AG04449 (cell line): ENCODE data around the gene CGREF1.
"Not testable (repeated sequence)": the region's sequence is repeated elsewhere in the genome, so short reads cannot be mapped to it uniquely, and the experiment has no call there.

Experiments
- CTCF ChIA-PET: fragments of 350-600 bp; formaldehyde crosslinking; extraction: SDS; loops from one replicate; lab custom pipeline; 2021; ENCODE audit warnings: antibody characterized with exemption; lab: Yijun Ruan, JAX
- POLR2A ChIA-PET: fragments of 400-600, 350-600 bp; formaldehyde crosslinking; extraction: SDS; loops from one replicate; lab custom pipeline; 2020; ENCODE audit warnings: antibody characterized with exemption, inconsistent platforms; lab: Yijun Ruan, JAX
- DNase-seq: peaks from one replicate; pipeline ENCODE4 v3.0.0-alpha.2; 2010; ENCODE audit warnings: low read depth, low spot score
- H3K4me3 ChIP-seq: 2 replicates; pipeline ENCODE4 v1.5.1; 2011; ENCODE audit warnings: low read depth, mild to moderate bottlenecking, control low read depth, low read length
- CTCF ChIP-seq: IDR thresholded peaks from one replicate; pipeline ENCODE4 v1.5.1; 2011; ENCODE audit warnings: mild to moderate bottlenecking, moderate library complexity, low read length, control low read depth, inconsistent platforms; ENCODE audit not compliant: insufficient read depth; ENCODE audit errors: missing control alignments

Gene CGREF1

GRCh38 chr2:27122791-27123190, 3.9 kb upstream of the CGREF1 start:
- ChIA-PET CTCF (interaction anchor here (1.1 to 1.6 kb wide), 4 partner anchors 63 to 198 kb away, joined by 3 to 12 read pairs (median 3); no protein-coding TSS in a partner anchor), POLR2A (interaction anchor here (2.4 kb wide), 1 partner anchor 11 kb away, joined by 8 read pairs; the partner anchor contains the start of gene PREB)
- DNase-seq, result no peak
- H3K4me3 ChIP-seq, result no peak overlapping the region
- TF ChIP-seq CTCF, result no peak

GRCh38 chr2:27121906-27122305, 3.0 kb upstream of the CGREF1 start:
- no peak for TF ChIP-seq CTCF
- H3K4me3 ChIP-seq, result no peak overlapping the region
- POLR2A ChIA-PET, result no interaction called here
- no peak for DNase-seq
- CTCF ChIA-PET, result interaction anchor here (0.8 to 1.0 kb wide), 2 partner anchors 10 to 12 kb away, joined by 3 read pairs; no protein-coding TSS in a partner anchor

GRCh38 chr2:27119330-27119670, 372 bp upstream of the CGREF1 start:
- DNase-seq, POLR2A ChIA-PET: not testable (repeated sequence)
- CTCF ChIA-PET, result interaction anchor here (0.7 to 1.0 kb wide), 2 partner anchors 41 to 72 kb away, joined by 3 to 4 read pairs; no protein-coding TSS in a partner anchor
- peak overlapping the region; percentile 59 for H3K4me3 ChIP-seq

- H3K4me3 ChIP-seq, result peak overlapping the region; percentile 59
- no peak for DNase-seq
- no peak for TF ChIP-seq CTCF
- CTCF ChIA-PET, result interaction anchor here (0.6 to 1.3 kb wide), 3 partner anchors 14 to 73 kb away, joined by 3 to 4 read pairs (median 4); no protein-coding TSS in a partner anchor
- POLR2A ChIA-PET, result no interaction called here
These were observed 868 bp downstream of the CGREF1 start for GRCh38 chr2:27117995-27118524.

GRCh38 chr2:27115519-27115918, 3.4 kb downstream of the CGREF1 start:
- ChIA-PET CTCF (interaction anchor here (3.9 kb wide), 1 partner anchor 15 kb away, joined by 34 read pairs; no protein-coding TSS in a partner anchor), POLR2A (no interaction called here)
- no peak for TF ChIP-seq CTCF
- H3K4me3 ChIP-seq, result no peak overlapping the region
- DNase-seq, result no peak

- POLR2A ChIA-PET, DNase-seq, H3K4me3 ChIP-seq: not testable (repeated sequence)
- CTCF ChIA-PET, result interaction anchor here (1.3 to 3.9 kb wide), 7 partner anchors 11 to 169 kb away, joined by 6 to 34 read pairs (median 12); partner anchors contain the start of gene PREB
These were observed 7.4 kb downstream of the CGREF1 start for GRCh38 chr2:27111392-27112078.

GRCh38 chr2:27110603-27111352, 8.2 kb downstream of the CGREF1 start:
- CTCF ChIA-PET, result interaction anchor here (1.3 to 3.4 kb wide), 5 partner anchors 12 to 170 kb away, joined by 3 to 17 read pairs (median 7); partner anchors contain the start of gene PREB
- POLR2A ChIA-PET, H3K4me3 ChIP-seq, DNase-seq: not testable (repeated sequence)
